Measurements from ENCODE around the gene CYP2E1.
"Not testable (repeated sequence)": the region's sequence is repeated elsewhere in the genome, so short reads cannot be mapped to it uniquely, and the experiment has no call there.

The CYP2E1 gene

DNA sequence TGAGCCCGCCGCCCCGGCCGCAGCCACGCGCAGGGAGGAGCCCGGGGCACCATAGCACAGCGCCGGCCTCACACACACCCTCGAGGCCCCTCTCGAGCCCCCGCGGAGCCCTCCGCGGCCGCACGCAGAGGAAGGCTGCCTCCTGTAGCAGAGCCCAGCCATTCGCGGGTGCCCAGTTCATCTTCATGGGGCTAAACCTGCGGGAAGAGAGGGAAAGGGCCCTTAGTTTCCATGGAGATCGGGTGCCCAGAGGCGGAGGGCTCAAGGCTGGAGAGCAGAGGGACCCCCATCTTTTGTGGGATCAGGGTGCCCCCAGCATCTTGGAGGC lies 41.1 kb downstream of the CYP2E1 start:
- no peak overlapping the region for H3K27ac ChIP-seq
- TF ChIP-seq, protein P1, sequence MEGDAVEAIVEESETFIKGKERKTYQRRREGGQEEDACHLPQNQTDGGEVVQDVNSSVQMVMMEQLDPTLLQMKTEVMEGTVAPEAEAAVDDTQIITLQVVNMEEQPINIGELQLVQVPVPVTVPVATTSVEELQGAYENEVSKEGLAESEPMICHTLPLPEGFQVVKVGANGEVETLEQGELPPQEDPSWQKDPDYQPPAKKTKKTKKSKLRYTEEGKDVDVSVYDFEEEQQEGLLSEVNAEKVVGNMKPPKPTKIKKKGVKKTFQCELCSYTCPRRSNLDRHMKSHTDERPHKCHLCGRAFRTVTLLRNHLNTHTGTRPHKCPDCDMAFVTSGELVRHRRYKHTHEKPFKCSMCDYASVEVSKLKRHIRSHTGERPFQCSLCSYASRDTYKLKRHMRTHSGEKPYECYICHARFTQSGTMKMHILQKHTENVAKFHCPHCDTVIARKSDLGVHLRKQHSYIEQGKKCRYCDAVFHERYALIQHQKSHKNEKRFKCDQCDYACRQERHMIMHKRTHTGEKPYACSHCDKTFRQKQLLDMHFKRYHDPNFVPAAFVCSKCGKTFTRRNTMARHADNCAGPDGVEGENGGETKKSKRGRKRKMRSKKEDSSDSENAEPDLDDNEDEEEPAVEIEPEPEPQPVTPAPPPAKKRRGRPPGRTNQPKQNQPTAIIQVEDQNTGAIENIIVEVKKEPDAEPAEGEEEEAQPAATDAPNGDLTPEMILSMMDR (conservative IDR thresholded peaks at IDR 0.05): no peak
- no peak for TF ChIP-seq ZFX (IDR thresholded peaks at IDR 0.05)

DNA sequence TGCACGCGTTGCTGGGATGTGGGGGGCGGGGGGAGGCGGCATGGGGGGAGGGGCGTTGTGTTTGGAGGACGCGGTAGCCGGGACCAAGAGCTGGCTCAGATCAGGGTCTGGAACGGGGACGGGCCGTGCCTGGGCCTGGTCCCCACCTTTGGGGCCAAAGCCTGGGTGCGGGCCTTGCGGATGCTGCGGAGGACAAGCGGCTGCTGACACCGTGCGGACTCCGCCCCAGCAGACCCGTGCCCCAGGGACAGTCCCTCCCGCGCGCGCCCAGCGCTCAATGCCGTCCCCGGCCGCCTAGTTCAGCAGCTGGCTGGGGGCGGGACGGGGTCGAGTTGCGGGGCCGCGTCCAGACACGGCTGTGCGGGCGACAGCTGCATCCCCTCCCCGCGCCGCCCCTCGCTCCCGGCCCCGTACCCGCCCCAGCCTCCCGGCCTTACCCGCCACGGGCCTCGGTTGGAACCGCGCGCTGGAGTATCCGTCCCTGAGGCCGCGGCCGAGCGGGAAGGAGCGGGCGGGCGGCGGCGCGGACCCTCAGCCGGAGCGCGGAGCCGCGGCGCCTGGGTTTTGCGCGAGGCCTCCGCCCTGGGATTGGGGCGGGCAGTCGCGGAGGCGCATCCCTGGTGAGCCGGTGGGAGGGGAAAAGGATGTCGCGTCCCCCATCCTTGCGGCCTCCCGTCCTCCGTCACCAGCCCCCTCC lies 41.8 kb downstream of the CYP2E1 start:
- H3K27ac ChIP-seq: not testable (repeated sequence)

DNA sequence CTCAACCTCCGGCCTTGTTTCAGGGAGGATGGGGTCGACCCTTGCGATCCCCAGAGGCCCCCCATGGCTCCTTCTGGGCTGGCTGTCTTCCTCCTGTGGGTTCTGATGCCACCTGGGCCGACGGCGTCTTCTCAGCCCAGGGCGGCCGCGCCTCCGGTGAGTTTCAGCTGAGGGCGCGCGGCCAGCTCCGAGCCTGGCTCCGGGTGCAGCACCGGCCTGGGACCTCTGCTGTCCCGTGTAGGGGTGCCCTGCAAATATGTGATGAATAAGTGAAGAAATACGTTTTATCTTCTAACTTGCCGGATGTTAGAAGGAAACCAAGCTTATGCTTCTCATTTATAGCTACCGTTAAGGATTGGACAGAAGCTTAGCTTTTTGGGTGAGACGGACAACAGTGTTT lies 42.6 kb downstream of the CYP2E1 start:
- not testable (repeated sequence) for H3K27ac ChIP-seq

DNA sequence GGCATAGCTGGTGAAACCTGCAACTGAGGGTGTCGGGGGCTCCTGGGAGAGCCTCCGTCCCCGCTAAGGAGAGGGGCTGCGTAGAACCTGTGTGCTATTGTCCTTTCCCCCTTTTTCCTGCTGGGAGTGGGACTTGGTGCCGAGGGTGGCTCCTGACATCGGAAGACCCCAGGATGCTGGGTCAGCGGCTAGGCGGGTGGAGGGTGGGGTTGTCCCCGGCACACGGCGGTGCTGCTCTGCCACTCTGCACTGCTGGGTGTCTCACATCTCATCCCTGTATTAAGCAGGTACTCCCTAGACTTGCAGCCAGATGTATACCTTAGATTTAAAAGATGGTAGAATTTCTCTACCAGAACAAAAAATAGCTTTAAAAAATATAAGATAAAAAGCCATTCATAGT lies 44.9 kb downstream of the CYP2E1 start:
- not testable (repeated sequence) for H3K27ac ChIP-seq

DNA sequence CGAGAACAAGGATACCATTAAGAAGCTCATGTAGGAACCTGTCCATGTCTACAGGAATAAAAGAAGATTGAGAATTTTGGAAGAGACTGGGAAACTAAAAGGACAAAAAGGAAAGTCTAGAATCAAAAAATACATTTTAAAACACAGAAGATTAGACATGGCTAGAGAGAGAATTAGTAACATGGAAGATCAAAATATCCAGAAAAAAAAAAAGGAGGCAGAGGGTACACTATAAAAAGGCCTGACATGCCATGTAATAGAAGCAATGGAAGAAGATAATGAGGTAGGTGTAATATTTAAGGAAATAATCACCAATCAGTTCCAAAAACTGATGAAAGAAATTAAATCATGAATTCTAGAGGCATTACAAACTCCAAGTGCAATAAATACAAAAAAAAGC lies 46.3 kb downstream of the CYP2E1 start:
- not testable (repeated sequence) for H3K27ac ChIP-seq

DNA sequence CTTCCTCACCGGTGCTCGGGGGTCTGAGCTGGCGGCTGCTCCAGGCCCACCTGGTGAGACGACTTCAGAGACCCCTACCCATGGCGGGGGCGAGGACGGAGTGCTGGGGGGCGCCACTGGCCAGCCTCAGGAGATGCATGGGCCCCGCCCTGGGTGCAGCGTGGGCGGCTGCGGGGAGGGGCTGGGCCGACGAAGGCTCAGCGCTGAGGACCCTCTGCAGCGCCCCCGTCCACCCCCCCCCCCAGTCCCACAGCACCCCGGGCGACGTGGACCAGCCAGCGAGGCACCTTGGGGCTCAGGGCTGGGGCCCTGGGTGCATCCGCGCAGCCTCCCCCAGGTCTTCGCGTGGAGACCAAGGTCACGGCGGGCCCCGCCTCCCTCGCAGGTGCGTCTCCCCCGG lies 49.9 kb downstream of the CYP2E1 start:
- not testable (repeated sequence) for H3K27ac ChIP-seq

Data from C4-2B (cell line).